ENCODE data around the gene TTLL9. TPM values are rescaled to one million over a fixed set of nuclear protein-coding genes. Genes with fewer than 3 reads are reported as not detected.
A peak's percentile ranks its signal among the peaks of the same experiment; 100 is the strongest.

Gene TTLL9
- polyA plus RNA-seq, 1 donor from 2014 or later: 8.0 TPM

GRCh38 chr20:31833130-31833930 is 37.1 kb upstream of the TTLL9 start:
- Histone ChIP-seq H3K4me3 (ENCODE audit: low read length) (no peak overlapping the region), H3K9ac (ENCODE audit: low read length) (no peak overlapping the region), H3K36me3 (ENCODE audit: insufficient read depth, low read length) (no peaks in the 10 kb centered on the region), H4K20me1 (ENCODE audit: insufficient read depth) (no peaks in the 10 kb centered on the region), H3K27ac (ENCODE audit: low read length) (no peak overlapping the region), H3K9me3 (ENCODE audit: low read length) (no peaks in the 10 kb centered on the region), H3K79me2 (replicated peaks; ENCODE audit: insufficient read depth, low read length) (no peaks in the 10 kb centered on the region), H2AFZ (ENCODE audit: low read depth, low read length) (no peak overlapping the region), H3F3A (ENCODE audit: insufficient read depth, low read length, poor library complexity, severe bottlenecking) (no peaks in the 10 kb centered on the region), H3K27me3 (ENCODE audit: insufficient read depth, low read depth, low read length) (no peaks in the 10 kb centered on the region), H3K4me2 (ENCODE audit: low read length) (no peak overlapping the region), H3K9me2 (ENCODE audit: insufficient read depth, low read length) (no peaks in the 10 kb centered on the region)
- TF ChIP-seq POLR2AphosphoS5 (IDR thresholded peaks at IDR 0.05): no peak
- TF ChIP-seq EP300 (conservative IDR thresholded peaks at IDR 0.05; ENCODE audit: poor library complexity, severe bottlenecking): no peak
- peak; percentile 22 for TF ChIP-seq SMC3 (conservative IDR thresholded peaks at IDR 0.05; ENCODE audit: poor library complexity)
- TF ChIP-seq, protein P1, sequence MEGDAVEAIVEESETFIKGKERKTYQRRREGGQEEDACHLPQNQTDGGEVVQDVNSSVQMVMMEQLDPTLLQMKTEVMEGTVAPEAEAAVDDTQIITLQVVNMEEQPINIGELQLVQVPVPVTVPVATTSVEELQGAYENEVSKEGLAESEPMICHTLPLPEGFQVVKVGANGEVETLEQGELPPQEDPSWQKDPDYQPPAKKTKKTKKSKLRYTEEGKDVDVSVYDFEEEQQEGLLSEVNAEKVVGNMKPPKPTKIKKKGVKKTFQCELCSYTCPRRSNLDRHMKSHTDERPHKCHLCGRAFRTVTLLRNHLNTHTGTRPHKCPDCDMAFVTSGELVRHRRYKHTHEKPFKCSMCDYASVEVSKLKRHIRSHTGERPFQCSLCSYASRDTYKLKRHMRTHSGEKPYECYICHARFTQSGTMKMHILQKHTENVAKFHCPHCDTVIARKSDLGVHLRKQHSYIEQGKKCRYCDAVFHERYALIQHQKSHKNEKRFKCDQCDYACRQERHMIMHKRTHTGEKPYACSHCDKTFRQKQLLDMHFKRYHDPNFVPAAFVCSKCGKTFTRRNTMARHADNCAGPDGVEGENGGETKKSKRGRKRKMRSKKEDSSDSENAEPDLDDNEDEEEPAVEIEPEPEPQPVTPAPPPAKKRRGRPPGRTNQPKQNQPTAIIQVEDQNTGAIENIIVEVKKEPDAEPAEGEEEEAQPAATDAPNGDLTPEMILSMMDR (IDR thresholded peaks at IDR 0.05; ENCODE audit: poor library complexity, severe bottlenecking): peak; percentile 72
- TF ChIP-seq RAD21 (conservative IDR thresholded peaks at IDR 0.05): no peak
- TF ChIP-seq, protein P2, sequence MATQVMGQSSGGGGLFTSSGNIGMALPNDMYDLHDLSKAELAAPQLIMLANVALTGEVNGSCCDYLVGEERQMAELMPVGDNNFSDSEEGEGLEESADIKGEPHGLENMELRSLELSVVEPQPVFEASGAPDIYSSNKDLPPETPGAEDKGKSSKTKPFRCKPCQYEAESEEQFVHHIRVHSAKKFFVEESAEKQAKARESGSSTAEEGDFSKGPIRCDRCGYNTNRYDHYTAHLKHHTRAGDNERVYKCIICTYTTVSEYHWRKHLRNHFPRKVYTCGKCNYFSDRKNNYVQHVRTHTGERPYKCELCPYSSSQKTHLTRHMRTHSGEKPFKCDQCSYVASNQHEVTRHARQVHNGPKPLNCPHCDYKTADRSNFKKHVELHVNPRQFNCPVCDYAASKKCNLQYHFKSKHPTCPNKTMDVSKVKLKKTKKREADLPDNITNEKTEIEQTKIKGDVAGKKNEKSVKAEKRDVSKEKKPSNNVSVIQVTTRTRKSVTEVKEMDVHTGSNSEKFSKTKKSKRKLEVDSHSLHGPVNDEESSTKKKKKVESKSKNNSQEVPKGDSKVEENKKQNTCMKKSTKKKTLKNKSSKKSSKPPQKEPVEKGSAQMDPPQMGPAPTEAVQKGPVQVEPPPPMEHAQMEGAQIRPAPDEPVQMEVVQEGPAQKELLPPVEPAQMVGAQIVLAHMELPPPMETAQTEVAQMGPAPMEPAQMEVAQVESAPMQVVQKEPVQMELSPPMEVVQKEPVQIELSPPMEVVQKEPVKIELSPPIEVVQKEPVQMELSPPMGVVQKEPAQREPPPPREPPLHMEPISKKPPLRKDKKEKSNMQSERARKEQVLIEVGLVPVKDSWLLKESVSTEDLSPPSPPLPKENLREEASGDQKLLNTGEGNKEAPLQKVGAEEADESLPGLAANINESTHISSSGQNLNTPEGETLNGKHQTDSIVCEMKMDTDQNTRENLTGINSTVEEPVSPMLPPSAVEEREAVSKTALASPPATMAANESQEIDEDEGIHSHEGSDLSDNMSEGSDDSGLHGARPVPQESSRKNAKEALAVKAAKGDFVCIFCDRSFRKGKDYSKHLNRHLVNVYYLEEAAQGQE (IDR thresholded peaks at IDR 0.05; ENCODE audit: borderline replicate concordance): no peak
- TF ChIP-seq EZH2 (IDR thresholded peaks at IDR 0.05; ENCODE audit: borderline replicate concordance, insufficient read depth, low read length, poor library complexity, severe bottlenecking): no peak

DNA sequence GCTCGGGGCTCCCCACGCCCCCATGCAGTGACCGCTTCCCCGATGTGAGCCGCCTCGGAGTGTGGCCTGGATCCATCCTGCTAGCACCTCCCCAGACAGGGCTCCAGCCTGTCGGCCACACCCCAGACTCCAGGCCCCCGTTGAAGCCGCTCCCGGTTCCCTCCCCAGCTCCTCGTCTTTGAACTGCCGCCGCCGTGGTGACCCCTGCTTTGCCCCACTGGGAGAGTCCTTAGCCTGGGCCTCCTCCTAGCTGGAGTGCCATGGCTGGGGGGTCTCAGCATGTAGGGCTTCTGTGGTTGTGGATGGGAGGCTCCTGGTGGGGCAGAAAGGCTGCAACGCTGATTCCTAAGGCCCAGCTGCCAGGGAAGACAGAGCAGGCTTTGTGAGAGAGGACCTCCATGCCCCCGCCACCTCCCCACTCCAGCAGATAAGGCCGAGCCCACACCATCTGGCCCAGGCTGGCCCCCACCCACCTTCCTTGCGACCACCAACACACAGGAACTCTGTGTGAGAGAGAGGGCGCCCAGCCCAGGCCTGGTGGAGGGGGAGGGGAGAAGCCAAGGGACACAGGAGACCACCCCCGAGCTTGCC is 36.4 kb upstream of the TTLL9 start:
- TF ChIP-seq MXI1 (conservative IDR thresholded peaks at IDR 0.05; ENCODE audit: poor library complexity, severe bottlenecking) (no peak), POLR2AphosphoS5 (IDR thresholded peaks at IDR 0.05) (no peak), TAF1 (IDR thresholded peaks at IDR 0.05; ENCODE audit: low read depth) (no peak)
- TF ChIP-seq, protein P2 (IDR thresholded peaks at IDR 0.05; ENCODE audit: borderline replicate concordance): no peak
- no peaks in the 10 kb centered on the region for H3K79me2 ChIP-seq (replicated peaks; ENCODE audit: insufficient read depth, low read length)
- H3K9me2 ChIP-seq (ENCODE audit: insufficient read depth, low read length): no peaks in the 10 kb centered on the region
- H3K4me2 ChIP-seq (ENCODE audit: low read length): no peak overlapping the region
- H4K20me1 ChIP-seq (ENCODE audit: insufficient read depth): no peaks in the 10 kb centered on the region
- H3K9ac ChIP-seq (ENCODE audit: low read length): no peak overlapping the region
- H3K27me3 ChIP-seq (ENCODE audit: insufficient read depth, low read depth, low read length): no peaks in the 10 kb centered on the region
- no peaks in the 10 kb centered on the region for H3K9me3 ChIP-seq (ENCODE audit: low read length)
- H3K36me3 ChIP-seq (ENCODE audit: insufficient read depth, low read length): no peaks in the 10 kb centered on the region
- H3K4me3 ChIP-seq (ENCODE audit: low read length): no peak overlapping the region
- no peaks in the 10 kb centered on the region for H3F3A ChIP-seq (ENCODE audit: insufficient read depth, low read length, poor library complexity, severe bottlenecking)
- no peak overlapping the region for H3K27ac ChIP-seq (ENCODE audit: low read length)
- H2AFZ ChIP-seq (ENCODE audit: low read depth, low read length): no peak overlapping the region

Data from neural cell (in vitro differentiated cells).